ENCODE measurements around the gene TMEM19. TPM values are rescaled to one million over a fixed set of nuclear protein-coding genes. Genes with fewer than 3 reads are reported as not detected.
A peak's percentile ranks its signal among the peaks of the same experiment; 100 is the strongest.

Gene TMEM19
- total RNA-seq, 1 donor from 2014 or later, result 55.0 TPM

DNA sequence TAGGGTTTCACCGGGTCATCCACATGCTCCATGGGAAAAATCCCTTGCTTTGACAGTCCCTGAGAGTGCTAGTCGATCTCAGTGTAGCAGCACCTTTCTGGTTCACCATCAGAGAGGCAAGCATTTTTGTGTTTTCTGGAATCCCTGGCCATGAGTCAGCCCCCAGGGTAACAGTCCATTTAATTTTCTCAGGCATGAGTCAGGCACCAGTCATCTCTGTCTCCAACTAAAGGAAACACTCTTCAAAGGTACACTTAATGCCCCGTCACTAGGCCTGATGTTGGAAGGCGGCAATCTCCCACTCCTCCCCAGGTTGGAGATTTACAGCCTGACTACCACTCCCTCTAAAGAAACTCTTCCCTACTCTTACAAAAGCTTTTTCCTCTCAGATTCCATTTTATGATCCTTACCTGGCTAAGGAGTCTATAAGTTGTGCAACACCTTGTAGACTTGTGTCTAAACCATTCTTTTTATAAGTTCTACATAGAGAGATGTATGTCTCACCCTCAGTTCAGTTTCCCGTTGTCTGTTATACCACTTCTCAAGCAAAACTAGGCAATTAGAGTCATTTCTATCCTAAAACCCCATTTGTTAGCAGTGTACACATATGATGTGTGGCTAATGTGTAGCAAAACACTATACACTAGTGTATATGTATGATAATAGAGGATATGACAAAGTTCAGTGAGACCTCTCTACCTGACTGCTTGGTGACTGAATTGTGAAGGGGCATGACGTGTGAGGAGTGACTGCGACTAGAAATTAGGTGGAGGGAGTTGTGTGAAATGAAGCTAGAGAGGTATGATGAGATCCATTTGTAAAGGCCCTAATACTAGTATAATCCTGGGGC is 24.6 kb downstream of the TMEM19 start:
- peak; percentile 40 for DNase-seq (ENCODE audit: low read depth)

GRCh38 chr12:71718611-71719010 is 32.7 kb downstream of the TMEM19 start:
- no peak for DNase-seq (ENCODE audit: low read depth)

DNA sequence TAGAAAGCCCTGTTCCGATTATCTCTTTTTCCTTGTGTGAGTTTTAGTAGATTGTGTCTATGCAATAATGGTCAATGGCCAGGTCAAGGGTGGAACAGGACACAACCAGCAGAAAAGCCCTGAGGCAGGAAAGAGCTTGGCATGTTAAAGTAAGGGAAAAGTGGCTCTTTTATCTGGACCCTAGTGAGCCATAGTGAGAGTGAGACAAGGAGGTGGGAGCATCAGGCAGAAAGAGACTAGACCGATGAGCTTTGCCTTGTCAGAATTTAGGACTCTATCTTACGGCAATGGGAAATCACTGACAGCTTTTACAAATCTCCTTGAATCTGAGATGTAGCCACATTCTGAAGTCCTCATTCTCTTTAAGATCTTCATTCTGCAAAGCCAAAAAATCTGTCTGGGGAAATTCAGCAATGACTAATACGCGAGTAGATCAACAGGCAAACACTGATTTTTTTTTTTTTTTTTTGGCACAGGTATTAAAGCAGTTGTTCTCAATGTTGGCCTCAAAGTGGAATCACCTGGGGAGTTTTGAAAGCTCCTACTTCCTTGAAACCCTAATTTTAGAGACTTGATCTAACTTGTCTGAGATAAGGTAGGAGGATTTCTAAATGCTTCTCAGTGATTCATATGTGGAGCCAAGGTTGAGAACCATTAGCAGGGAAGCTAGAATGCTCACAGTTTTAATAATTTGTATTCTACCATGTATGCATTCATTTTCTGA is 33.9 kb downstream of the TMEM19 start:
- no peak for DNase-seq (ENCODE audit: low read depth)

DNA sequence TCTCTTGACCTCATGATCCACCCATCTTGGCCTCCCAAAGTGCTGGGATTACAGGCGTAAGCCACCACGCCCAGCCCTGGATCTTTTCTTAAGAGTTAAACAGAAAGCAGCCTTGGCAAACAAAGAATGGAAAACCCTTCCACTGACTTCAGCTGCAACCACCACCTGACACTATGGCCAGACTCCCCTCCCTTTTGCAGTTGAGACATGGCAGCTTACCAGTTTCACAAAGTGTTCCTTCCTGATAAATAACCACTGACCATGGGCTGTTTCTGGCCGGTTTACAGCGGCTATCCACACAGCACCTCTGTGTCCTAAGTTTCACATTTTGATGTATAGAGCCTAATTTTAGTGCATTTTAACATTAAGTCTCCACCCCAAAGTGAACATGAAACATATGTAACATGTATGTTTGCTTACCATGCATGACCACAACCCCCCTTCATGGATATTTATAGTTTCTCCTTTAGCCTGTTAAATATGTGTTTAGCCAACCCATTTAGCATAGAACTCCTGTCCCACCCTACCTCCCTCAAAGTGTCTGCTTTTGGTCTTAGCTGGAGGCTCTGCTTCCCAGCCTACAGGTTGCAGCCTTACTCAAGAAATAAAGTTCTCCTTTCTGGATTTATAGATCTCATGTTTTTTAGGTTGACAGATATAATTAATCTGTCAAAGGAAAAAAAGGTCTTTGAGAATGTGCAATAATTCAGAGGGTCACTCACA is 36.1 kb downstream of the TMEM19 start:
- no peak for DNase-seq (ENCODE audit: low read depth)

DNA sequence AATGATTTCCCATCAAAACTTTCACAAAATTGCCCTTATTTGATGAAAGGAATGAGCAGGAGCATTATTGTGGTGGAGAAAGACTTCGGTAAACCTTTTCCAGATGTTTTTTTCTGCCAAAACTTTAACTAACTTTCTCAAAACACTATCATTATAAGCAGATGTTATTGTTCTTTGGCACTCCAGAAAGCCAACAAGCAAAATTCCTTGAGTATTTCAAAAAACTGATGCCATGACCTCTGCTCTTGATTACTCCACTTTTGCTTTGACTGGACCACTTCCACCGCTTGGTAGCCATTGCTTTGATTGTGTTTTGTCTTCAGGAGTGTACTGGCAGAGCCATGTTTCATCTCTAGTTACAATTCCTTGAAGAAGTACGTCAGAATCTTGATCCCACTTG is 39.1 kb downstream of the TMEM19 start:
- no peak for DNase-seq (ENCODE audit: low read depth)

- DNase-seq (ENCODE audit: low read depth), result no peak
Measured at GRCh38 chr12:71726548-71726947, 40.7 kb downstream of the TMEM19 start.

DNA sequence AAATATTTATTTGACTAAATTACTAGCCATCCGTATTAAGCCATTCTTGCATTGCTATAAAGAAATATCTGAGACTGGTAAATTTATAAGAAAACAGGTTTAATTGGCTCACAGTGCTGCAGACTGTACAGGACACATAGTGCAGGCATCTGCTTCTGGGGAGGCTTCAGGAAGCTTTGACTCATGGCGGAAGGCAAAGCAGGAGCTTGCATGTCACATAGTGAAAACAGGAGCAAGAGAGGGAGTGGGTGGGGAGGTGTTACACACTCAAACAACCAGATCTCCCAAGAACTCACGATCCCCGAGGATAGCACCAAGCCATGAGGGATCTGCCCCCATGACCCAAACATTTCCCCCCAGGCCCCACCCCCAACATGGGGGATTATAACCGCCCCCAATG is 42.1 kb downstream of the TMEM19 start:
- DNase-seq (ENCODE audit: low read depth), result no peak

DNA sequence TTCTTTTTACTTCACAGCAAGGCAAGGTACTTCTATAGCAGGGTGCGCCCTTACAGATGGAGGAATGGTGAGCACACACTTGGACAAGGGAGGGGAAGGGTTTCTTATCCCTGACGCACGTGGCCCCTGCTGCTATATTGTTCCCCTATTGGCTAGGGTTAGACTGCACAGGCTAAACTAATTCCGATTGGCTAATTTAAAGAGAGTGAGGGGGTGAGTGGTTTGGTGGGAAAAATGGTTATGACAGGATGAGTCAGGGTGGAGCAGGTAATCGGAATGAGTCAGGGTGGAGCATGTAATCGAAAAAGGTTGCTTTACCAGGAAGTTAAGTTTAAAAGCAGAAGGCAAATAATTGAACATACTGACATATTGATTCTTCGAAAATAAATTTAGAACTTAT is 45.1 kb downstream of the TMEM19 start:
- DNase-seq (ENCODE audit: low read depth), result no peak

- DNase-seq (ENCODE audit: low read depth), result no peak
Measured at GRCh38 chr12:71731439-71732356, 45.8 kb downstream of the TMEM19 start.

GRCh38 chr12:71732357-71732712 is 46.5 kb downstream of the TMEM19 start:
- DNase-seq (ENCODE audit: low read depth), result no peak

DNA sequence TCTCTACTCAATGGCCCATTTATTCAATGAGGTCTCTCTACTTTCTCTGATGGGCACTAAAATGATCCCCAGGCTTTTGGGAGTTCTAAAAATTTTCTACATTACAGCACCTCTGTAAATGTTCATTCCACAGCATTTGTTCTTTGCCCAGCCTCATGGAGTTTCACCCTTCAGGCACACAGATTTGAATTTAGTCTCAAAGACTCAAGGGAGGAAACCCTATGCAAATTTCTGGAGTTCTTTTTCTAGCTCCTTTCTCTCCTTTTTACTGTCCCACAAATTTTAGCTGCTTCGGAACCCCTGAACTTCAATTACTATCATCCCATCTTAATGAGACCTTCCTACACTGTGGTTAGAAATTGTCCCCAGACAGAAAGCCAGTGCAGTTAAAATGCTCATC is 51.3 kb downstream of the TMEM19 start:
- DNase-seq (ENCODE audit: low read depth), result no peak

DNA sequence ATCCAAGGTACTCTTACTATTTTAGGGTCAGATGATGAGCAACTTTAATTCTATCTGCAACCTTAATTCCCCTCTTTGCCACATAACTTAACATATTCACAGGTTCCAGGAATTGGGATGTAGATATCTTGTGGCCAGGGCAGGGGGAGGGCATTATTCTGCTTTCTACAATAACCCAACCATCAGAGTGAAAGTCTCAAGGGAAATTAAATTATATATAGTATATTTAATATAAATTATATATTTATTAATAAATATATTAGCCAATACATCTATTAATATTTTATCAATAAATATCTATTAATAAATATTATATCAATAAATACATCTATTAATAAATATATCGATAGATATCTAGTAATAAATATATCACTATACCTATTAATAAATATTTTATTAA is 57.1 kb downstream of the TMEM19 start:
- DNase-seq (ENCODE audit: low read depth), result no peak

GRCh38 chr12:71744522-71745300 is 58.8 kb downstream of the TMEM19 start:
- DNase-seq (ENCODE audit: low read depth), result no peak

DNA sequence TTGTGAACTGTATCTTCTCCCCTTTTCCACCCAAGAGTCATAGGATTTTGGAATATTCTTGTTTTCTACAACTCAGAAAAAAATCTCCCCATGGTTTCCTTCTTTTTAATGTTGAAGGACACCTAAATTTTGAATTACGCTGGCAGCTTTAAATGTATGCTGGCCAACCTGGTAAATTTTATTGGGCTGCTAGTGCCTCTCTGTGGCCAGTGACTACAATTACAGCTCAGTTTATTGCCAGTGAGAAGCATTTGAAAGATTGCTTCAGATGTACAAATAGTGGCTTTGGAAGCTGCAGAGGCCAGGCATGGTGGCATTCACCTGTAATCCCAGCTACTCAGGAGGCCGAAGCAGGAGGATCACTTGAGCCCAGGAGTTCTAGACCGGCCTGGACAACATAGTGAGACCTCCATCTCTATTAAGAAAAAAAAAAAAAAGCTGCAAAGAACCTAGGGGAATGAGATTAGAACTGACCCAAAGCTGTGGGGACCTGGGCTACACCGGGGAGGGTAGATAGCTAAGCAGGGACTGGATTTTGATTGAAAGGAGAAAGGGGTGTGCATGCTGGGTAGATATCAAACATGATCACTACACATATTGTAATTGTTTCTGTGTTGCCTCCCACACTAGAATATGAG is 61.2 kb downstream of the TMEM19 start:
- DNase-seq (ENCODE audit: low read depth), result peak; percentile 70

DNA sequence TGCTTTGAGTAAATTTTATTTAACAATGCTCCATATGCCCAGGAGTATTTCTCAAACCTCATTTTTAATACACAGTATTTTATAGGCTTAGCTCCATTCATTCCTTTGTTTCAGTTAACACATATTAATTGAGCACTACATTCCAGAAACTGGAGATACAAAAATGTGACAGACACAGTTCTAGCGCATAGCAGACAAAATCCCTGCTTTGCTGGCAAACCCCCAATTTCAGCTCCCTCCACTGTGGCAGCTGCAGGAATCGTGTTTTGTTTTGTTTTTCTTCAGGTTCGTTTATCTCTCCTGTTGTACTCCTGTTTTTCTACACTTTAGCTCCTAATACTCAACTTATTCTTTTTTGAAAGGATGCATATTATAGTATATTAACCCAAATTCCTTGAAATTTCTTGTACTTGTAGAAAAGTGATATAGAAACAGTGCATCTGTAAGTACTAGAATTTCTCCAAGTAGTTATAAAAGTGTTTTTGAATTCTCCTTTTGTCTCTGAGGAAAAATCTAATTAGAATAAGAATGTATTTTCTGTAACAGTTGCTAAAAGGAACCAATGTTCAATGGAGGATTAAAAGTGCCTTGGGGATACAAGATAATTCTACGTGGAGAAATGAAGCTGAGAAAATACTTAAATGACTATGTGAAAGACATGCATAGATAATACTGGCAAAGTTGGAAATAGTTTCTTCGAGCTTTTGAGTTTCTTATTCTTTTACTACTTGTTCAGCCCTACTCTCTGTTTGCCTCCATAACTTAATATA is 62.4 kb downstream of the TMEM19 start:
- DNase-seq (ENCODE audit: low read depth), result peak; percentile 30

DNA sequence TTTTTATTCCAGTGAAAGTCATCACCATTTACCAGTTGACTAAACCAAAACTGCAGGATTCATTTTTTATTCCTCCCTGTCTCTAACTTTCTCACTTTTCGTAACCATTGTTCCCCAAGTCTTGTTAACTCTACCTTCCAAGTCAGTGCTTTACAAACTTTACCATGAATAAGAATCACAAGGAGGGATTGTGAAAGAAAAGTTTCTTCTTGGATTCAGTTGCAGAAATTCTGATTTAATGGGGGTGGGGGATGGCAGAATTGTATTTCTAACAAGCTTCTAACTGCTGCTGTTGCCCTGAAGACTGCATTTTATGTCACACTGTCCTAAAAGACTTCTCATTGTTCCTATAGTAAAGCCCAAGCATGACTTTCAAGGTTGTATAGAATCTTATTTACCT is 63.8 kb downstream of the TMEM19 start:
- no peak for DNase-seq (ENCODE audit: low read depth)

- no peak for DNase-seq (ENCODE audit: low read depth)
Measured at GRCh38 chr12:71752891-71753290, 67.0 kb downstream of the TMEM19 start.
